Cardiac ventricle fibroblast (primary cell): Measurements from ENCODE around the gene TEDC2. TPM values are rescaled to one million over a fixed set of nuclear protein-coding genes. Genes with fewer than 3 reads are reported as not detected.

Experiments used
- total RNA-seq: library from RNA; depleted of rRNA; stranded (reverse); fragments of >200 nt; gene quantifications from 2 replicates; pipeline ENCODE4 v1.2.3, GENCODE V29; 2015

TEDC2 gene, protein sequence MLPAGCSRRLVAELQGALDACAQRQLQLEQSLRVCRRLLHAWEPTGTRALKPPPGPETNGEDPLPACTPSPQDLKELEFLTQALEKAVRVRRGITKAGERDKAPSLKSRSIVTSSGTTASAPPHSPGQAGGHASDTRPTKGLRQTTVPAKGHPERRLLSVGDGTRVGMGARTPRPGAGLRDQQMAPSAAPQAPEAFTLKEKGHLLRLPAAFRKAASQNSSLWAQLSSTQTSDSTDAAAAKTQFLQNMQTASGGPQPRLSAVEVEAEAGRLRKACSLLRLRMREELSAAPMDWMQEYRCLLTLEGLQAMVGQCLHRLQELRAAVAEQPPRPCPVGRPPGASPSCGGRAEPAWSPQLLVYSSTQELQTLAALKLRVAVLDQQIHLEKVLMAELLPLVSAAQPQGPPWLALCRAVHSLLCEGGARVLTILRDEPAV
- total RNA-seq: 1.4 and 2.1 TPM in 2 replicates

GRCh38 chr16:2459647-2460390 lies at the start of gene TEDC2:
TSS of gene TEDC2 (plus strand) at chr16:2460109. CDS start at chr16:2460145, 36 bp downstream.

DNA sequence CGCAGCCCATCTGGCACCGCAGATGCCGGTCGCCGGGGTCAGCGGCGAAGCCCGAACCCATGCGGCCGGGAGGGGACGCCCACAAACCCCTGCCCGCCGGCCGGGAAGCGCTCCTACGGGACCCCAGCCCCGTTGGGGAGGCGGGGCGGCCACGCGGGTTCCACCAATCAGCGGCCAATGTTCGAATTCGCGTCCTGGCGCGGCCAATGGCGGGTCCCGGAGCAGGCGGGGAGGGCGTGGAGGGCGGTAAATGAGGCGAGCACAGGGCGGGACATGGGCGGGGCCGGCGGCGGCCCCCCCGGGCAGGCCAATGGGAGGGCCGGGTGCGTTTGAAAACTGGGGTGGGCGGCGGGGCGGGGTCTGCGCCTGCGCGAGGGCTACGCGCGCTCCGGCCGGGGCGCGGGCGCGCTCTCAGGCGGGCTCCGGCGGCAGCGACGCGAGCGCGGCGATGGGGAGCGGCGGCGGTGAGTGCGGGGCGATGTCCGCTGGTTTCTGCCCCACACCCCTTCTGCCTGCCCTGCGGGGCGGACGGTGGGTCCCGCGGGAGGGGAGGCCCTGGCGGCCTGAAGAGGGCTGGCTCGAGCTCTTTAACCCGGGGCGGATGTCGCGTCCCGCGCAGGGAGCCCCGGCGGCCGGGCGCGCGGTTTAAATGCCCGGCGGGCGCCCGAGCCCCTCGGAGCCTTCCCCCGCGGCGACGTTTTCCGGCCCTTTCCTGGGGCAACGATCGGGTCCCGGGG lies 30.7 kb upstream of the TEDC2 start, which contains the start of gene CCNF:
CCNF (plus strand) TSS at position 414 of the 737 bp plus-strand sequence; CDS start at position 449, 35 bp downstream.

DNA sequence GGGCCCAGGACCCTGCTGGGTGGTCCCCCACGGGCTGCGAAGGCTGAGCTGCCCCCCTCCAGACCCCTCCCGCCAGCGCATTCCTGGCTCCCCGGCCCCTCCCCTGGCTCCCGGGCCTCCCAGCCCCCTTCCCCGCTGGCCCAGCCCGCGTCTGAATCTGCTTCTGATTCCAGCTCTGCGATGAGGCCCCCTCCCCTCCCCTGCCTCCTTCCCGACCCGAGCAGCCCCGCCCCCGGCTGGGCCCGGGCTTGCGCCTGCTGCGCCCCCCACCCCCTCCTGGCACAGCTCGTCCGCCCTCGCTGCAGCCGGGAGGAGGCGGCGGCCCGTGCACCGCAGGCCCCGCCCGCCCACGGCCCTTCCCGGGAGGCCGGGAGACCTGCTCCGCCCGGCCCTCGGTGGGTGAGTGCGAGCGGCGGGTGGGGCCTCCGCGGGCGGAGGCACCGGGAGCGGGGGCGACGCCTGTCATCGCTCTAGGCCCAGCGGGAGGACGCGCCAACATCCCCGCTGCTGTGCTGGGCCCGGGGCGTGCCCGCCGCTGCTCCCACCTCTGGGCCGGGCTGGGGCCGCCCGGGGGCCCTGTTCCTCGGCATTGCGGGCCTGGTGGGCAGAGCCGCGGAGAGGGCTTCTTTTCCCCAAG lies 11.2 kb downstream of the TEDC2 start, which contains the start of gene NTN3:
NTN3 (plus strand) TSS at position 282 of the 637 bp plus-strand sequence. CDS start 405 bp downstream, outside the sequence.

DNA sequence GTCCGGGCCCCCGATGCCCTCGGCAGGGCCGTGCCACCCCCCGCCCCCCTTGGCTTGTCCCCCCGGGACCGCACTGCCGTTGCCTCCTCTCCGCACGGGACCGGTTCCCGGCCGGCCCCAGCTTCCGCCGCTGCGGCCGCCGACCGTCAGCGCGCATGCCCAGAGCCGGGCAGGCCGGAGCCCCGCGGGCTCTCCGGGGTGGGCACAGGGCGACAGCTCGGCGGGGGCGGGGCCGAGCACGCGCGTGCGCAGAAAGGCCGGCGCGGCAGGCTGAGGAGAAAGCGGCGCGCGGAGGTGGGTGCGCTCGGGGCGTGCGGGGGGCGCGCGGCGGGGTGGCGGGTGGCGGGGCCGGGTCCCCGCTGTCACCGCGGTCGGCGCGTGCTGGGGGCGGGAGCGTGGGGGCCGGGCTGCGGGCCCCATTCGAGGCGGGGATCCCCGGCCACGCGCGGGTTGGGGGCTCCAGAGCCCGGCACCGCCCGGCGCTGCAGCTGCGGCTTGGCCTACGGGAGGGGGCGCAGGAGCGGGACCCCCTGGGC lies 15.0 kb downstream of the TEDC2 start, which contains the start of gene TBC1D24:
TBC1D24 (plus strand) TSS at position 251 of the 536 bp plus-strand sequence. CDS start 21,022 bp downstream, outside the sequence.

DNA sequence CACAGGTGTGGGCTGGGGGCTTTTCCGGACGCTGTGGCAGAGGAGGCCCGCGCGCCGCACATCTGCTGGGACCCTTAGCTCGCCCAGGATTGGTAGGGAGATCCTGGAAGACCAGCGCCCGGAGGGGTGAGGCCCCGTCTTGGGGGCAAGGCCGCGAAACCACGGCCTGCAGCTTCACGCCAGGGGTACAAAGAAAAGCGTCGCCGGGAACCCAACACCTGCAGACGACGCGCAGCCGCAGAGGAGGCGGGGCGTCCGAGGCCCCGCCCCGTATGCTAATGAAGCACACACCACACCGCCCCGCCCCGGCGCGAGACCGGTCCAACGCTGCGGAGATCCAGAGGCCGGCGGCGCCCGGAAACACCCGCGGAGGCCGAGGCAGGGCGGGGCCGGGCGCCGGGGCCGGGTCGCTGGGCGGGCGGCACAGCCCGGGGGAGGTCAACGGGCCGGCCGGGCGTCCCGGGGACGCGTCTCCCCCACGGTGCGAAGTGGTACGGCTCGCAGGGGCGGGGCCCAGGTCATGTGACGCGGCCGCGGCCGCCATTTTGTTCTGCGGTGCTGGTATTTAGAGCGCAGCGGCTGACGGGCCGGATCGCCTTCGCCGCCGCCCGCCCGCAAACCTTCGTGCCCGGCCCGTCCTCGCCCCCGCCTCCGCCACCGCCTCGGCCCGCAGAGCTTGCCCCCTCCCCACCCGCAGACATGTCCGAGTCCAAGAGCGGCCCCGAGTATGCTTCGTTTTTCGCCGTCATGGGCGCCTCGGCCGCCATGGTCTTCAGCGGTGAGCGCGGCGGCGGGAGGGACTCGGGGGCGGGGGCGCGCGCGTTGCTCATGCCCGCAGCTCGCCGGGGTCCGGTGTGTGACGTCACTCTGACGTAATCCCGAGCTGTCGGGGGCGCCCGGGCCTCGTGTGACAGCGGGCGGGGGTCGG lies 53.8 kb downstream of the TEDC2 start, which contains the start of gene ATP6V0C:
ATP6V0C (plus strand) TSS at position 548 of the 928 bp plus-strand sequence; CDS start at position 700, 152 bp downstream.

Other genes with a start within 250 kb of the TEDC2 start
- gene BRICD5, start 249.2 kb upstream of the TEDC2 start, total RNA-seq: 0.83 and 1.1 TPM in 2 replicates
- gene PGP, start 245.3 kb upstream of the TEDC2 start, total RNA-seq: 7.3 and 9.2 TPM in 2 replicates
- 15.9 and 20.5 TPM in 2 replicates for gene E4F1, start 236.5 kb upstream of the TEDC2 start, total RNA-seq
- 4.5 TPM in 1 of 2 replicates, not detected in the other for gene DNASE1L2, start 223.7 kb upstream of the TEDC2 start, total RNA-seq
- 20.4 and 29.7 TPM in 2 replicates for gene ECI1, start 208.5 kb upstream of the TEDC2 start, total RNA-seq
- gene RNPS1, start 192.0 kb upstream of the TEDC2 start, total RNA-seq: 87.1 and 98.5 TPM in 2 replicates
- gene ABCA3, start 119.4 kb upstream of the TEDC2 start, total RNA-seq: 0.68 and 1.1 TPM in 2 replicates
- gene CCNF, start 30.7 kb upstream of the TEDC2 start, total RNA-seq: 3.3 and 3.6 TPM in 2 replicates
- 1.1 TPM in 1 of 2 replicates, not detected in the other for gene NTN3, start 11.2 kb downstream of the TEDC2 start, total RNA-seq
- 6.5 and 7.4 TPM in 2 replicates for gene TBC1D24, start 15.0 kb downstream of the TEDC2 start, total RNA-seq
- gene ATP6V0C, start 53.8 kb downstream of the TEDC2 start, total RNA-seq: 31.5 and 50.9 TPM in 2 replicates
- 21.1 and 34.5 TPM in 2 replicates for gene AMDHD2, start 60.3 kb downstream of the TEDC2 start, total RNA-seq
- not detected in 2 replicates for gene CEMP1, start 71.3 kb downstream of the TEDC2 start, total RNA-seq
- 18.4 and 20.2 TPM in 2 replicates for gene PDPK1, start 77.9 kb downstream of the TEDC2 start, total RNA-seq
- 16.0 and 17.8 TPM in 2 replicates for gene KCTD5, start 222.4 kb downstream of the TEDC2 start, total RNA-seq